HepG2 (cell line): Measurements from ENCODE around the gene CEP162. TPM values are rescaled to one million over a fixed set of nuclear protein-coding genes. Genes with fewer than 3 reads are reported as not detected.

ENCODE experiments used
- ATF1 ChIP-seq: IDR thresholded peaks from 2 replicates; pipeline ENCODE4 v1.6.1; 2016; ENCODE audit warnings: mild to moderate bottlenecking, control low read depth
- CENPT ChIP-seq: sonication (generic); formaldehyde crosslinking; IDR thresholded peaks from 2 replicates; pipeline ENCODE4 v1.8.0; 2022; ENCODE audit warnings: low read depth, mild to moderate bottlenecking, moderate library complexity, missing genetic modification reagents
- CREM ChIP-seq, 2 experiments: sonication (generic) in 1 of 2; formaldehyde crosslinking in 1 of 2; IDR thresholded peaks; 2 replicates each; pipeline versions ENCODE4 v1.4.0 to v1.6.1; 2016 to 2020; ENCODE audit warnings: antibody characterized with exemption in 1 of 2, mild to moderate bottlenecking in 1 of 2, missing genetic modification reagents in 1 of 2
- EP300 ChIP-seq, 3 experiments: sonication (generic) in 1 of 3; formaldehyde crosslinking in 1 of 3; IDR thresholded peaks; 2 replicates each; pipeline versions ENCODE4 v1.5.1 to v1.6.1; 2011 to 2020; ENCODE audit warnings: low read depth in 2 of 3, low read length in 2 of 3, borderline replicate concordance in 1 of 3, improper control_type of control experiment in 1 of 3, mild to moderate bottlenecking in 1 of 3, missing genetic modification reagents in 1 of 3, moderate library complexity in 1 of 3
- GTF2F1 ChIP-seq: fragments of 150-350 bp; IDR thresholded peaks from 2 replicates; pipeline ENCODE4 v1.6.1; 2014; ENCODE audit warnings: low read length
- HNF4A ChIP-seq: sonication (generic); formaldehyde crosslinking; IDR thresholded peaks from 2 replicates; pipeline ENCODE4 v1.4.0; 2020; ENCODE audit warnings: missing genetic modification reagents
- IKZF1 ChIP-seq: fragments of 450-650 bp; IDR thresholded peaks from 2 replicates; pipeline ENCODE4 v1.7.1; 2016
- ISL2 ChIP-seq: sonication (generic); formaldehyde crosslinking; IDR thresholded peaks from 2 replicates; pipeline ENCODE4 v1.5.0; 2020; ENCODE audit warnings: missing genetic modification reagents
- KAT2B ChIP-seq: fragments of 150-350 bp; IDR thresholded peaks from 2 replicates; pipeline ENCODE4 v1.6.1; 2014; ENCODE audit warnings: low read depth, low read length, borderline replicate concordance
- LCORL ChIP-seq, 2 experiments: fragments of 450-650 bp in 1 of 2; sonication (generic) in 1 of 2; formaldehyde crosslinking in 1 of 2; IDR thresholded peaks; 2 replicates each; pipeline versions ENCODE4 v1.5.0 to v1.6.1; 2017 to 2020; ENCODE audit warnings: antibody characterized with exemption in 1 of 2, missing genetic modification reagents in 1 of 2
- NFIB ChIP-seq: sonication (generic); formaldehyde crosslinking; IDR thresholded peaks from 2 replicates; pipeline ENCODE4 v1.9.0; 2021; ENCODE audit warnings: missing genetic modification reagents, mild to moderate bottlenecking, borderline replicate concordance
- PHF20 ChIP-seq: sonication (generic); formaldehyde crosslinking; IDR thresholded peaks from 2 replicates; pipeline ENCODE4 v1.5.0; 2020; ENCODE audit warnings: mild to moderate bottlenecking, missing genetic modification reagents
- RFX5 ChIP-seq: IDR thresholded peaks from 2 replicates; pipeline ENCODE4 v1.6.1; 2011; ENCODE audit warnings: low read depth, low read length, improper control_type of control experiment
- SCMH1 ChIP-seq: sonication (generic); formaldehyde crosslinking; IDR thresholded peaks from 2 replicates; pipeline ENCODE4 v1.9.0; 2021; ENCODE audit warnings: missing genetic modification reagents, mild to moderate bottlenecking, borderline replicate concordance
- SNRNP70 ChIP-seq: fragments of 200-400 bp; formaldehyde crosslinking; IDR thresholded peaks from 2 replicates; pipeline ENCODE4 v1.6.1; 2017; ENCODE audit warnings: mild to moderate bottlenecking, low read depth, low read length, moderate library complexity
- SRF ChIP-seq: IDR thresholded peaks from 2 replicates; pipeline ENCODE4 v1.6.1; 2011; ENCODE audit warnings: mild to moderate bottlenecking, low read depth, low read length, moderate library complexity
- ZFAT ChIP-seq: sonication (generic); formaldehyde crosslinking; conservative IDR thresholded peaks from 2 replicates; pipeline ENCODE4 v1.8.1; 2023; ENCODE audit warnings: missing genetic modification reagents, inconsistent platforms
- ZKSCAN5 ChIP-seq: sonication (generic); formaldehyde crosslinking; IDR thresholded peaks from 2 replicates; pipeline ENCODE4 v1.5.1; 2020; ENCODE audit warnings: mild to moderate bottlenecking, missing genetic modification reagents
- ZNF839 ChIP-seq: sonication (generic); formaldehyde crosslinking; IDR thresholded peaks from 2 replicates; pipeline ENCODE4 v1.4.0; 2020; ENCODE audit warnings: missing genetic modification reagents, mild to moderate bottlenecking, borderline replicate concordance
- polyA plus RNA-seq, 8 experiments: library from polyadenylated mRNA; depleted of rRNA in 3 of 8; stranded (reverse) in 7 of 8; unstranded in 1 of 8; fragments of >200 nt; fragmentation: Illumina TruSeq in 4 of 8; extraction: Trizol in 4 of 8; gene quantifications; 2 replicates each; pipeline versions ENCODE4 v1.2.1 to v1.2.3, GENCODE V29; 2011 to 2016; ENCODE audit warnings: low read depth in 4 of 8, missing spikeins in 1 of 8, mixed read lengths in 1 of 8; ENCODE audit not compliant: insufficient read depth in 1 of 8
- total RNA-seq, 5 experiments: library from RNA; depleted of rRNA; stranded (reverse); fragments of >200 nt; fragmentation: Illumina TruSeq; extraction: Trizol; gene quantifications; 2 replicates each; pipeline ENCODE4 v1.2.3, GENCODE V29; 2016; ENCODE audit warnings: low read depth in 1 of 5
- TF ChIP-seq, protein P1 (sequence below): sonication (generic); formaldehyde crosslinking; IDR thresholded peaks from 2 replicates; pipeline ENCODE4 v1.5.0; 2020; ENCODE audit warnings: missing genetic modification reagents
- TF ChIP-seq, protein P2 (sequence below): sonication (generic); formaldehyde crosslinking; conservative IDR thresholded peaks from 2 replicates; pipeline ENCODE4 v1.4.0; 2020; ENCODE audit warnings: missing genetic modification reagents
- TF ChIP-seq, protein P3 (sequence below): sonication (generic); formaldehyde crosslinking; IDR thresholded peaks from 2 replicates; pipeline ENCODE4 v1.9.0; 2022; ENCODE audit warnings: missing genetic modification reagents, mild to moderate bottlenecking, borderline replicate concordance
- TF ChIP-seq, protein P4 (sequence below): sonication (generic); formaldehyde crosslinking; IDR thresholded peaks from 2 replicates; pipeline ENCODE4 v1.4.0; 2020; ENCODE audit warnings: mild to moderate bottlenecking, missing genetic modification reagents
- TF ChIP-seq, protein P5 (sequence below): sonication (generic); formaldehyde crosslinking; IDR thresholded peaks from 2 replicates; pipeline ENCODE4 v1.8.0; 2022; ENCODE audit warnings: missing genetic modification reagents, mild to moderate bottlenecking, inconsistent platforms, borderline replicate concordance

Gene CEP162
- total and polyA plus RNA-seq, 2 of the 13 experiments (the other 11 are each of a cell fraction or from before 2014, with no cell fraction given): 0.50 to 7.9 TPM

DNA sequence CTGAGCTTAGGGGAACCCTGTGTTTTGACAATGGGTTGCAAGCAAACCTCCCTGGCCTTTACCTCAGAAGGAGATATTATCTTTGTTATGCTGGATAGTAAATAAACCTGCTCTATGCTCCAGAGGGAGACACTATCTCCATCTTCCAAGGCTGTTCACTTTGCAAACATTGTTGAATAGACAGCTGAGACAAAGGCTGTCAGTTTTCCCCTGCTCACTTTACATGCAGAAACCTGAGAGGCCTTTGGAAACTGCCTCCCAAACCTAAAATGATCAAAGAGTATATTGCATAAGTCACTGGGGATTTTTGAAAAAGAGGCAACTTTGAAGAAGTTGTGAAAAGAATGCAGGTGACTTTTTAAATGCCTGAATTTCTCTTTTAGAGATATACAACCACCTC is 132.3 kb downstream of the CEP162 start (continued):
- TF ChIP-seq NFIB (CRISPR knock-in tag) (no peak), ZFAT (CRISPR knock-in tag) (no peak), CENPT (no peak), EP300 (IDR thresholded peaks at IDR 0.05; ENCODE audit: low read depth in 2 of 2, low read length in 2 of 2) (peak in 1 of 2 experiments; percentile 77; a peak in 2 of 4 replicates), EP300 (CRISPR knock-in tag; IDR thresholded peaks at IDR 0.05; ENCODE audit: borderline replicate concordance) (no peak), ZNF839 (CRISPR knock-in tag) (no peak), HNF4A (CRISPR knock-in tag) (peak; percentile 71), ISL2 (CRISPR knock-in tag) (peak; percentile 84), RFX5 (no peak), SRF (no peak), ZKSCAN5 (CRISPR knock-in tag) (no peak), IKZF1 (no peak), SCMH1 (no peak), CREM (IDR thresholded peaks at IDR 0.05) (peak; percentile 46; the same call in 1 of the 2 replicates), CREM (CRISPR knock-in tag; IDR thresholded peaks at IDR 0.05) (no peak), KAT2B (no peak), LCORL (IDR thresholded peaks at IDR 0.05) (no peak), LCORL (CRISPR knock-in tag; IDR thresholded peaks at IDR 0.05) (peak; percentile 62; the same call in 1 of the 2 replicates), SNRNP70 (no peak), PHF20 (no peak), GTF2F1 (no peak), ATF1 (CRISPR knock-in tag) (0 out of 2 replicates have a peak, but pooled peaks have one; percentile 44)
- TF ChIP-seq, protein P1, sequence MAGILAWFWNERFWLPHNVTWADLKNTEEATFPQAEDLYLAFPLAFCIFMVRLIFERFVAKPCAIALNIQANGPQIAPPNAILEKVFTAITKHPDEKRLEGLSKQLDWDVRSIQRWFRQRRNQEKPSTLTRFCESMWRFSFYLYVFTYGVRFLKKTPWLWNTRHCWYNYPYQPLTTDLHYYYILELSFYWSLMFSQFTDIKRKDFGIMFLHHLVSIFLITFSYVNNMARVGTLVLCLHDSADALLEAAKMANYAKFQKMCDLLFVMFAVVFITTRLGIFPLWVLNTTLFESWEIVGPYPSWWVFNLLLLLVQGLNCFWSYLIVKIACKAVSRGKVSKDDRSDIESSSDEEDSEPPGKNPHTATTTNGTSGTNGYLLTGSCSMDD (CRISPR knock-in tag): no peak
- TF ChIP-seq, protein P2, sequence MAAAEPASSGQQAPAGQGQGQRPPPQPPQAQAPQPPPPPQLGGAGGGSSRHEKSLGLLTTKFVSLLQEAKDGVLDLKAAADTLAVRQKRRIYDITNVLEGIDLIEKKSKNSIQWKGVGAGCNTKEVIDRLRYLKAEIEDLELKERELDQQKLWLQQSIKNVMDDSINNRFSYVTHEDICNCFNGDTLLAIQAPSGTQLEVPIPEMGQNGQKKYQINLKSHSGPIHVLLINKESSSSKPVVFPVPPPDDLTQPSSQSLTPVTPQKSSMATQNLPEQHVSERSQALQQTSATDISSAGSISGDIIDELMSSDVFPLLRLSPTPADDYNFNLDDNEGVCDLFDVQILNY: no peak
- TF ChIP-seq, protein P3, sequence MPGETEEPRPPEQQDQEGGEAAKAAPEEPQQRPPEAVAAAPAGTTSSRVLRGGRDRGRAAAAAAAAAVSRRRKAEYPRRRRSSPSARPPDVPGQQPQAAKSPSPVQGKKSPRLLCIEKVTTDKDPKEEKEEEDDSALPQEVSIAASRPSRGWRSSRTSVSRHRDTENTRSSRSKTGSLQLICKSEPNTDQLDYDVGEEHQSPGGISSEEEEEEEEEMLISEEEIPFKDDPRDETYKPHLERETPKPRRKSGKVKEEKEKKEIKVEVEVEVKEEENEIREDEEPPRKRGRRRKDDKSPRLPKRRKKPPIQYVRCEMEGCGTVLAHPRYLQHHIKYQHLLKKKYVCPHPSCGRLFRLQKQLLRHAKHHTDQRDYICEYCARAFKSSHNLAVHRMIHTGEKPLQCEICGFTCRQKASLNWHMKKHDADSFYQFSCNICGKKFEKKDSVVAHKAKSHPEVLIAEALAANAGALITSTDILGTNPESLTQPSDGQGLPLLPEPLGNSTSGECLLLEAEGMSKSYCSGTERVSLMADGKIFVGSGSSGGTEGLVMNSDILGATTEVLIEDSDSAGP (CRISPR knock-in tag): no peak
- TF ChIP-seq, protein P4, sequence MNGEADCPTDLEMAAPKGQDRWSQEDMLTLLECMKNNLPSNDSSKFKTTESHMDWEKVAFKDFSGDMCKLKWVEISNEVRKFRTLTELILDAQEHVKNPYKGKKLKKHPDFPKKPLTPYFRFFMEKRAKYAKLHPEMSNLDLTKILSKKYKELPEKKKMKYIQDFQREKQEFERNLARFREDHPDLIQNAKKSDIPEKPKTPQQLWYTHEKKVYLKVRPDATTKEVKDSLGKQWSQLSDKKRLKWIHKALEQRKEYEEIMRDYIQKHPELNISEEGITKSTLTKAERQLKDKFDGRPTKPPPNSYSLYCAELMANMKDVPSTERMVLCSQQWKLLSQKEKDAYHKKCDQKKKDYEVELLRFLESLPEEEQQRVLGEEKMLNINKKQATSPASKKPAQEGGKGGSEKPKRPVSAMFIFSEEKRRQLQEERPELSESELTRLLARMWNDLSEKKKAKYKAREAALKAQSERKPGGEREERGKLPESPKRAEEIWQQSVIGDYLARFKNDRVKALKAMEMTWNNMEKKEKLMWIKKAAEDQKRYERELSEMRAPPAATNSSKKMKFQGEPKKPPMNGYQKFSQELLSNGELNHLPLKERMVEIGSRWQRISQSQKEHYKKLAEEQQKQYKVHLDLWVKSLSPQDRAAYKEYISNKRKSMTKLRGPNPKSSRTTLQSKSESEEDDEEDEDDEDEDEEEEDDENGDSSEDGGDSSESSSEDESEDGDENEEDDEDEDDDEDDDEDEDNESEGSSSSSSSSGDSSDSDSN: no peak
- TF ChIP-seq, protein P5, sequence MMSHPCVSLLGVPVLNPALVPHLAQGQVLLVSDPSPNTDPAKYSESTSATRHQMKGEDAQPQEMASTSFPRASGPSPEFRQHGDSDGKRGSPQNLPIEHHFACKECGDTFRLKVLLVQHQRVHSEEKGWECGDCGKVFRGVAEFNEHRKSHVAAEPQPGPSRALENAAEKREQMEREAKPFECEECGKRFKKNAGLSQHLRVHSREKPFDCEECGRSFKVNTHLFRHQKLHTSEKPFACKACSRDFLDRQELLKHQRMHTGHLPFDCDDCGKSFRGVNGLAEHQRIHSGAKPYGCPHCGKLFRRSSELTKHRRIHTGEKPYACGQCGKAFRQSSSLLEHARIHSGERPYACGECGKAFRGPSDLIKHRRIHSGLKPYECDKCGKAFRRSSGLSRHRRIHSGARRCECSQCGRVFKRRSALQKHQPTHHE (CRISPR knock-in tag): no peak
